Esophagus squamous epithelium (tissue), 5 donors: ENCODE results near the gene BAIAP2L2. TPM values are rescaled to one million over a fixed set of nuclear protein-coding genes. Genes with fewer than 3 reads are reported as not detected.

Source experiments
- DNase-seq: peaks from one replicate; lab custom pipeline; 2025; lab: John Stamatoyannopoulos, UW
- H3K27ac ChIP-seq, 4 donors: fragments of 200-600 bp; sonication (generic); one replicate each; pipeline ENCODE4 v1.5.1; 2016 to 2019; ENCODE audit warnings: mild to moderate bottlenecking in 1 of 4
- H3K27me3 ChIP-seq, 4 donors: fragments of 200-600 bp; sonication (generic); 1 replicate in 3 of 4; 2 replicates in 1 of 4; pipeline versions ENCODE4 v1.5.1 to v1.6.0; 2017 to 2021; ENCODE audit warnings: antibody characterized with exemption in 1 of 4
- H3K36me3 ChIP-seq, 3 donors: fragments of 200-600 bp; sonication (generic); one replicate each; pipeline ENCODE4 v1.5.1; 2016 to 2019
- H3K4me1 ChIP-seq, 3 donors: fragments of 200-600 bp; sonication (generic); one replicate each; pipeline ENCODE4 v1.5.1; 2017 to 2019
- H3K4me3 ChIP-seq, 4 donors: fragments of 200-600 bp; sonication (generic); 1 replicate in 3 of 4; 2 replicates in 1 of 4; pipeline ENCODE4 v1.5.1; 2016 to 2019; ENCODE audit warnings: mild to moderate bottlenecking in 2 of 4, moderate library complexity in 1 of 4
- H3K9me3 ChIP-seq, 3 donors: fragments of 200-600 bp; sonication (generic); one replicate each; pipeline ENCODE4 v1.5.1; 2016 to 2019
- CTCF ChIP-seq, 6 experiments: fragments of 450-650 bp in 4 of 6; fragments of 200-600 bp in 2 of 6; sonication (generic) in 2 of 6; IDR thresholded peaks; one replicate each; pipeline ENCODE4 v1.5.1; 2016 to 2019; ENCODE audit warnings: antibody characterized with exemption in 6 of 6, mild to moderate bottlenecking in 4 of 6, moderate library complexity in 4 of 6
- POLR2A ChIP-seq, 4 donors: fragments of 450-650 bp; IDR thresholded peaks; one replicate each; pipeline ENCODE4 v1.6.1; 2017; ENCODE audit warnings: antibody characterized with exemption in 4 of 4, mild to moderate bottlenecking in 4 of 4, moderate library complexity in 3 of 4
- WGBS, 2 donors: methylation state at CpG; one replicate each; pipeline ENCODE4 v1.1.5; 2018; 5-methylcytosine and 5-hydroxymethylcytosine counted together
- intact Hi-C: fragments of 100-400 bp; cut with DNase I; formaldehyde crosslinking; loops from one replicate; pipeline ENCODE4 v1.15.0; 2022
- total RNA-seq, 4 donors: library from RNA; depleted of rRNA; stranded (reverse); fragments of >200 nt; gene quantifications; one replicate each; pipeline ENCODE4 v1.1.0, GENCODE V29; 2016
- donor health status: DM: yes; HTN: yes; CAD: no.

Gene BAIAP2L2
- total RNA-seq, 4 donors from 2014 or later = 0.26 to 4.8 (median 2.8) TPM

- intact Hi-C loops = no loop called here
- no peak overlapping the region for H3K4me3 ChIP-seq
- no peaks in the 10 kb centered on the region for H3K36me3 ChIP-seq
- peak overlapping the region in 2 of 4 donors; percentile 6 to 50 for H3K27ac ChIP-seq
- 72 to 74% methylated on average over 6 to 9 of the region's 10 CpGs for WGBS, 2 donors
- H3K9me3 ChIP-seq = no peaks in the 10 kb centered on the region
- peaks cover 17 to 26% (median 20%) of the 10 kb centered on the region in 3 donors for H3K4me1 ChIP-seq
- H3K27me3 ChIP-seq = no peaks in the 10 kb centered on the region
- no peak for TF ChIP-seq CTCF (IDR thresholded peaks at IDR 0.05)
- TF ChIP-seq POLR2A (IDR thresholded peaks at IDR 0.05) = no peak
- no peak for DNase-seq
These were observed 74.0 kb downstream of the BAIAP2L2 start for GRCh38 chr22:38036392-38037062.

GRCh38 chr22:38035530-38035885 is 75.0 kb downstream of the BAIAP2L2 start:
- H3K4me3 ChIP-seq = no peak overlapping the region
- intact Hi-C loops = no loop called here
- H3K9me3 ChIP-seq = no peaks in the 10 kb centered on the region
- H3K4me1 ChIP-seq = peaks cover 17 to 29% (median 20%) of the 10 kb centered on the region in 3 donors
- no peak for DNase-seq
- no peaks in the 10 kb centered on the region for H3K36me3 ChIP-seq
- TF ChIP-seq POLR2A (IDR thresholded peaks at IDR 0.05) = no peak
- WGBS, 2 donors = 73 to 85% methylated on average over 4 to 7 of the region's 9 CpGs
- no peaks in the 10 kb centered on the region for H3K27me3 ChIP-seq
- H3K27ac ChIP-seq = peak overlapping the region in 1 of 4 donors; percentile 65

Other genes starting within 250 kb of the BAIAP2L2 start
- 100 to 1,000 TPM in 2 of 4 donors, 10 to 100 TPM in 2; 64.7 to 139 (median 88.4) TPM for gene MICALL1, start 204.4 kb downstream of the BAIAP2L2 start, total RNA-seq
- under 1 TPM in 2 of 4 donors, not detected in 2; 0.13 to 0.38 TPM for gene C22orf23, start 157.1 kb downstream of the BAIAP2L2 start, total RNA-seq
- 10 to 100 TPM; 31.7 to 56.1 (median 46.9) TPM for gene POLR2F, start 157.0 kb downstream of the BAIAP2L2 start, total RNA-seq
- gene SOX10, start 126.1 kb downstream of the BAIAP2L2 start, total RNA-seq = 1 to 10 TPM in 2 of 4 donors, under 1 TPM in 1, not detected in 1; 0.44 to 1.7 (median 1.5) TPM
- 10 to 100 TPM; 26.3 to 53.1 (median 31.2) TPM for gene PICK1, start 53.3 kb downstream of the BAIAP2L2 start, total RNA-seq
- not detected for gene SLC16A8, start 26.5 kb downstream of the BAIAP2L2 start, total RNA-seq
- gene PLA2G6, start 71.1 kb upstream of the BAIAP2L2 start, total RNA-seq = 10 to 100 TPM; 12.9 to 24.2 (median 14.2) TPM
- 10 to 100 TPM; 19.4 to 51.6 (median 40.5) TPM for gene MAFF, start 91.3 kb upstream of the BAIAP2L2 start, total RNA-seq
- gene TMEM184B, start 162.3 kb upstream of the BAIAP2L2 start, total RNA-seq = 10 to 100 TPM; 22.5 to 55.1 (median 28.3) TPM
- gene CSNK1E, start 206.7 kb upstream of the BAIAP2L2 start, total RNA-seq = 10 to 100 TPM; 40.8 to 94.4 (median 55.9) TPM